ACC112 (cell line): ENCODE measurements around the gene APOBEC3B.
"Not testable (repeated sequence)": the region's sequence is repeated elsewhere in the genome, so short reads cannot be mapped to it uniquely, and the experiment has no call there.

Source experiments
- H2AFZ ChIP-seq: fragments of 200-600 bp; sonication (generic); one replicate; pipeline ENCODE4 v1.6.0; 2017; ENCODE audit warnings: antibody characterized with exemption, low read length; ENCODE audit not compliant: unreplicated experiment
- H3K27ac ChIP-seq: fragments of 200-600 bp; sonication (generic); 2 replicates; pipeline ENCODE4 v1.5.1; 2014; ENCODE audit warnings: low read depth, mild to moderate bottlenecking, antibody characterized with exemption, low read length, moderate library complexity
- H3K27me3 ChIP-seq: fragments of 200-600 bp; sonication (generic); 2 replicates; pipeline ENCODE4 v1.6.1; 2014; ENCODE audit warnings: mild to moderate bottlenecking, antibody characterized with exemption, low read length, moderate library complexity, mixed read lengths; ENCODE audit not compliant: insufficient read depth
- H3K36me3 ChIP-seq: fragments of 200-600 bp; sonication (generic); 2 replicates; pipeline ENCODE4 v1.6.1; 2016; ENCODE audit warnings: mild to moderate bottlenecking, antibody characterized with exemption, low read length, moderate library complexity, mixed read lengths; ENCODE audit not compliant: insufficient read depth
- H3K4me1 ChIP-seq: fragments of 200-600 bp; sonication (generic); one replicate; pipeline ENCODE4 v1.6.1; 2016; ENCODE audit warnings: low read length, mixed read lengths; ENCODE audit not compliant: insufficient read depth, unreplicated experiment, control insufficient read depth
- H3K4me3 ChIP-seq: fragments of 200-600 bp; sonication (generic); 2 replicates; pipeline ENCODE4 v1.5.1; 2014; ENCODE audit warnings: mild to moderate bottlenecking, low read depth, low read length
- H3K79me2 ChIP-seq: fragments of 200-600 bp; sonication (generic); one replicate; pipeline ENCODE4 v1.6.0; 2016; ENCODE audit warnings: low read length; ENCODE audit not compliant: control insufficient read depth, unreplicated experiment, insufficient read depth

Gene APOBEC3B

DNA sequence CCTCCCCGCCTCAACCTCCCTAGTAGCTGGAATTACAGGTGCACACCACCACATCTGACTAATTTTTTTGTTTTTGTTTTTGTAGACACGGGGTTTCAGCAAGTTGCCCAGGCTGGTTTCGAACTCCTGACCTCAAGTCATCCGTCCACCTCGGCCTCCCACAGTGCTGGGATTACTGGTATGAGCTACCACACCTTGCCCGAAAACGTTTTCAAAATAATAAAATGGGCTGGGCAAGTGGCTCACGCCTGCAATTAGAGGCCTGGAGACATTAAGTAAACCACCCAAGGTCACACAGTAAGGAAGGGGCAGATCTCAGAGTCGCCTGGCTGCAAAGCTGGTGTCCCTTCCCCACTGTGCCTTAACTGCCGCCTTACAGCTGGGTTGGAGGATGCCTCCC is 1.6 kb upstream of the APOBEC3B start:
- not testable (repeated sequence) for H3K79me2 ChIP-seq, H3K27ac ChIP-seq, H3K27me3 ChIP-seq, H2AFZ ChIP-seq, H3K4me3 ChIP-seq, H3K4me1 ChIP-seq, H3K36me3 ChIP-seq

- no peaks in the 10 kb centered on the region for H3K36me3 ChIP-seq
- H3K4me1 ChIP-seq, result peaks cover 3% of the 10 kb centered on the region
- no peak overlapping the region for H3K27ac ChIP-seq
- H2AFZ ChIP-seq, result peak overlapping the region; percentile 50
- peak overlapping the region; percentile 80 for H3K4me3 ChIP-seq
- H3K27me3 ChIP-seq, result no peaks in the 10 kb centered on the region
- H3K79me2 ChIP-seq, result peaks cover 5% of the 10 kb centered on the region
Observed at GRCh38 chr22:38981005-38981991, 849 bp upstream of the APOBEC3B start.

DNA sequence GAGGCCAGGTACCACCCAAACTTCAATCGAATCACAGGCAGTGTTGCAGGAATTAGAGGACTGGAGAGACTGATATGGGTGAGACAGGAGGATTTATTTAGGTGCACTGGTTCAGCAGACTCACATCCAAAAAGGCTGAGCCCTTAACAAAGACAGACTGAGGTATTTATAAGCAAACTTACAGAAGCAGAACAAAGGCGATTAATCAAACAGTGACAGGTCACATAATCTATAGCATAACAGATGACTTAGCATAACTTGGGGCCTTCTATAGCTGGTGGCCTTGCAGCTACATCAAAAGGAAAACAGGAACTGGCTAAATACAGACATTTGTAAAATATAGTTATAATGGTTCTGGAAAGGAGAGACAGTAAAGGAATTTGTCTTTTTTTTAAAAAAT is 2.1 kb downstream of the APOBEC3B start:
- Histone ChIP-seq H3K27ac (no peak overlapping the region), H3K4me1 (peaks cover 3% of the 10 kb centered on the region), H3K36me3 (no peaks in the 10 kb centered on the region), H3K4me3 (no peak overlapping the region), H3K79me2 (peaks cover 5% of the 10 kb centered on the region), H3K27me3 (no peaks in the 10 kb centered on the region), H2AFZ (no peak overlapping the region)

GRCh38 chr22:38984784-38985757 is 2.9 kb downstream of the APOBEC3B start:
- H3K27me3 ChIP-seq, result not testable (repeated sequence)

DNA sequence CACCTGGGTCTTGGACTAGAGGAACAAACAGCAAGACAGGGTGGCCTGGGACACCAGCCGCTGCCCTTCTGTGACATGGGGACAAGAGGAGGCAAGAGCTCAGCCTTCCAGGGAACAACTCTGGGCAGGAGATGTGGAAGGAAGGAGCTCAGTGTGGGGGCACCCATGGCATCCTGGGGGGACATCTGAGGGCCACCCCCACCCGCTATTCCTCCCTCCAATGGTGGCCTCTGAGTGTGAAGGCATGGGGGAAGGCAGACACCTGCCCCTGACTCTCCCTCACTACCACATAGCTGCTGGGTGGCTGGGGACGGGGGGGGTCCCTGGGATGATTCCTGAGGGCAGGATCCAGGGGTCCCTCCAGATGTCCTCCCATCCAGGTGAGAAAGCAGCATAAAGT is 4.5 kb downstream of the APOBEC3B start:
- no peak overlapping the region for H3K4me3 ChIP-seq
- H2AFZ ChIP-seq, result no peak overlapping the region
- no peak overlapping the region for H3K27ac ChIP-seq
- peaks cover 3% of the 10 kb centered on the region for H3K4me1 ChIP-seq
- no peaks in the 10 kb centered on the region for H3K27me3 ChIP-seq
- no peaks in the 10 kb centered on the region for H3K36me3 ChIP-seq
- peaks cover 5% of the 10 kb centered on the region for H3K79me2 ChIP-seq

More at GRCh38 chr22:38984784-38985757, 2.9 kb downstream of the APOBEC3B start:
- not testable (repeated sequence) for H3K79me2 ChIP-seq, H2AFZ ChIP-seq, H3K4me3 ChIP-seq, H3K27ac ChIP-seq, H3K4me1 ChIP-seq, H3K36me3 ChIP-seq

- Histone ChIP-seq H3K4me3 (no peak overlapping the region), H2AFZ (no peak overlapping the region), H3K27ac (no peak overlapping the region)
Observed at GRCh38 chr22:38987171-38987895, 5.2 kb downstream of the APOBEC3B start.

GRCh38 chr22:38989466-38989865 is 7.3 kb downstream of the APOBEC3B start:
- Histone ChIP-seq H3K27ac (no peak overlapping the region), H3K79me2 (no peaks in the 10 kb centered on the region), H3K36me3 (no peaks in the 10 kb centered on the region), H2AFZ (no peak overlapping the region), H3K4me1 (peaks cover 3% of the 10 kb centered on the region), H3K4me3 (no peak overlapping the region), H3K27me3 (no peaks in the 10 kb centered on the region)

More at GRCh38 chr22:38987171-38987895, 5.2 kb downstream of the APOBEC3B start:
- peaks cover 3% of the 10 kb centered on the region for H3K4me1 ChIP-seq
- peaks cover 5% of the 10 kb centered on the region for H3K79me2 ChIP-seq
- H3K27me3 ChIP-seq, result no peaks in the 10 kb centered on the region
- no peaks in the 10 kb centered on the region for H3K36me3 ChIP-seq

DNA sequence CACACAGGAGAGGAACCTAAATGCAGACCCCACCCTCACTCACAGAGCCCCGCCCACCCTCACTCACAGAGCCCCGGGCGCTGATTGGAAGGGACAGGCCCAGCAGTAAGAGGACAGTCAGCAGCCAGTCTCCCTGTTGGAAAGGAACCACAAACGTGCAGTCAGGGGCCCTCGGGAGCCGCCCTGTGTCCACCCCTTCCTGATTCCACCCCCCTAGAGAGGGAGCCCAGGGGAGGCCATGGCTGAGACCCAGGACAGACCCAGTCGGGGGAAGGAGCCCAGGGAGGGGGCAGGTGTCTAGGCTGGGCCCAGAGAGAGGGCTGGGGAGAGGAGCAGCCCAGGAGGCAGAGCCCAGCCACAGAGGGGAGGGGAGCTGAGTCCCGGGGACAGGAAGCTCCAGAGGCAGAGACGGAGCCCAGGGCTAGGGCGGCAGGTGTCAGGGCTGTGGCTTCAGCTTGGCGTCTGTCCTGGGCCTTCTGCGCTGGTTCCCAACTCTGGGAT is 10.8 kb downstream of the APOBEC3B start:
- H3K4me3 ChIP-seq, H3K27ac ChIP-seq, H3K4me1 ChIP-seq: not testable (repeated sequence)

DNA sequence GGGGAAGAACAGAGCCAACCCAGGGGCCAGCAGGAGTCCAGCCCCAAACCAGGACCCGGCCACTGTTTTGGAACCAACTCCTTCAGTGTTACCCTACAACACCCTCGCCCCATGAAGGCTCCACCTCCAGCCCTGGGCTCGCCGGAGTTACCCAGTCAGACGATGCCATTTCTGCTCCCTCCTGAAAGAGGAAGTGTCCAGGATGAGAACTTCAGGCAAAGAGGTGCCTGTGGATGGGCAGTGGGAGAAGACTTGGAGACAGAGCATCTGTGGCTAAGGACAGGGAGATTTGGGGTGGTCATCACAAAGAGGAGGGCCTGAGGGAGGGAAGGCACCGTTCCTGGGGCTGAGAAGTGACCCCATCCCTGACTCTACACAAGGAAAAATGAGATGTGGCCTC is 14.0 kb downstream of the APOBEC3B start:
- Histone ChIP-seq H3K27ac (no peak overlapping the region), H3K4me1 (no peaks in the 10 kb centered on the region), H3K27me3 (no peaks in the 10 kb centered on the region), H2AFZ (no peak overlapping the region), H3K36me3 (no peaks in the 10 kb centered on the region), H3K79me2 (no peaks in the 10 kb centered on the region), H3K4me3 (no peak overlapping the region)

More for the DNA sequence above, 10.8 kb downstream of the APOBEC3B start:
- not testable (repeated sequence) for H3K27me3 ChIP-seq, H2AFZ ChIP-seq, H3K36me3 ChIP-seq, H3K79me2 ChIP-seq

DNA sequence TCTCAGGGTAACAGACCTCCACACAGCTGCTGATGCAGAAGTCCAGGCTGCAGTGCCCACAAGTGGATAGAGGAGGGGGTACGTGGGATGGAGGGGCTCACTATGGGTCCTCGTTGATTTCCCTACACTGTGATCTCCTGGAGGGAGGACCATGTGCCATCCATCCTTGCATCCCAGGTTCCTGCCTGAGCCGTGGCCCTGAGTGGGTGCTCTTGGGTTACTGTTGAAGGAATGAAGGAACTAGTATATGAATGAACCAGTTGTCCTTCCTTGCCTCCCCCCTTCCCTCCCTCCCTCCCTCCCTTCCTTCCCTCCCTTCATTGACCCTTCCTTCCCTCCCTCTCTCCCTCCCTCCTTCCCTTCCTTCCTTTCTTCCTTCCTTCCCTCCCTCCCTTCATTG is 15.4 kb downstream of the APOBEC3B start:
- Histone ChIP-seq H3K4me1 (no peaks in the 10 kb centered on the region), H3K4me3 (no peak overlapping the region), H2AFZ (no peak overlapping the region), H3K36me3 (no peaks in the 10 kb centered on the region), H3K27me3 (no peaks in the 10 kb centered on the region), H3K27ac (no peak overlapping the region), H3K79me2 (no peaks in the 10 kb centered on the region)
